GM10248 (cell line): Measurements from ENCODE around the gene AGXT2.

ENCODE experiments used
- CTCF ChIA-PET: fragments of 300-600 bp; sonication (Branson Sonifier 250); formaldehyde crosslinking; extraction: SDS; loops from one replicate; lab custom pipeline; 2021; ENCODE audit warnings: antibody characterized with exemption; lab: Yijun Ruan, JAX
- POLR2A ChIA-PET: fragments of 350-650 bp; sonication (Branson Sonifier 250); formaldehyde crosslinking; extraction: SDS; loops from one replicate; lab custom pipeline; 2020; ENCODE audit warnings: antibody characterized with exemption; lab: Yijun Ruan, JAX
- DNase-seq: peaks from one replicate; pipeline ENCODE4 v3.0.0; 2012; ENCODE audit errors: extremely low spot score
- CTCF ChIP-seq: IDR thresholded peaks from 2 replicates; pipeline ENCODE4 v1.5.1; 2012; ENCODE audit warnings: mild to moderate bottlenecking, low read depth; ENCODE audit errors: extremely low read depth, missing control alignments, control extremely low read depth

Gene AGXT2

GRCh38 chr5:35091704-35092103 lies 44.0 kb upstream of the AGXT2 start:
- ChIA-PET CTCF (interaction anchor here (1.3 kb wide), 1 partner anchor 13 kb away, joined by 4 read pairs; no protein-coding TSS in a partner anchor), POLR2A (no interaction called here)
- no peak for TF ChIP-seq CTCF
- DNase-seq: no peak

GRCh38 chr5:35089334-35090314 lies 41.9 kb upstream of the AGXT2 start:
- POLR2A ChIA-PET: no interaction called here
- CTCF ChIA-PET: interaction anchor here (0.6 to 2.6 kb wide), 9 partner anchors 13 to 841 kb away, joined by 3 to 13 read pairs (median 3); no protein-coding TSS in a partner anchor
- TF ChIP-seq CTCF: peak; percentile 81
- peak; percentile 52 for DNase-seq

GRCh38 chr5:35087991-35088390 lies 40.2 kb upstream of the AGXT2 start:
- no peak for TF ChIP-seq CTCF
- CTCF ChIA-PET: interaction anchor here (1.0 to 2.6 kb wide), 8 partner anchors 12 to 842 kb away, joined by 3 to 13 read pairs (median 4); no protein-coding TSS in a partner anchor
- DNase-seq: no peak
- POLR2A ChIA-PET: no interaction called here

- no peak for DNase-seq
- ChIA-PET CTCF (no interaction called here), POLR2A (no interaction called here)
- TF ChIP-seq CTCF: no peak
Observed at GRCh38 chr5:35083150-35083549, 35.4 kb upstream of the AGXT2 start.

GRCh38 chr5:35082530-35082929 lies 34.8 kb upstream of the AGXT2 start:
- DNase-seq: no peak
- CTCF ChIA-PET: interaction anchor here (1.2 kb wide), 1 partner anchor 11 kb away, joined by 4 read pairs; no protein-coding TSS in a partner anchor
- POLR2A ChIA-PET: no interaction called here
- no peak for TF ChIP-seq CTCF

- ChIA-PET POLR2A (no interaction called here), CTCF (interaction anchor here (1.5 kb wide), 1 partner anchor 32 kb away, joined by 3 read pairs; no protein-coding TSS in a partner anchor)
- TF ChIP-seq CTCF: no peak
- DNase-seq: no peak
Observed at GRCh38 chr5:35081134-35081533, 33.4 kb upstream of the AGXT2 start.
